H1 (cell line): ENCODE data around the gene QSOX2. TPM values are rescaled to one million over a fixed set of nuclear protein-coding genes. Genes with fewer than 3 reads are reported as not detected.

Source experiments
- CTCF ChIA-PET: fragments of 300-600 bp; sonication (Branson Sonifier 250); formaldehyde crosslinking; loops from one replicate; lab custom pipeline; 2021; ENCODE audit not compliant: partially characterized antibody; lab: Charles Lee
- POLR2A ChIA-PET: fragments of 300-600 bp; sonication (Branson Sonifier 250); formaldehyde crosslinking; loops from one replicate; lab custom pipeline; 2021; ENCODE audit warnings: inconsistent platforms; ENCODE audit not compliant: partially characterized antibody; lab: Charles Lee
- DNase-seq, 2 experiments: peaks; one replicate each; pipeline versions ENCODE4 v3.0.0 to v3.0.0-alpha.2; 2010 to 2022; ENCODE audit warnings: low spot score in 2 of 2, low read depth in 1 of 2, mixed read lengths in 1 of 2
- FAIRE-seq: peaks from 2 replicates; lab custom pipeline; 2011; peaks lifted over from hg19 to GRCh38; lab: Jason Lieb, UNC
- H2AFZ ChIP-seq: 2 replicates; pipeline ENCODE4 v1.8.1; 2012; ENCODE audit warnings: low read length, inconsistent platforms
- H2AK5ac ChIP-seq: 2 replicates; pipeline ENCODE4 v1.6.1; 2013; ENCODE audit warnings: low read depth, low read length
- H2BK120ac ChIP-seq: replicated peaks from 2 replicates; pipeline ENCODE3; 2013; ENCODE audit warnings: low read depth, low read length, inconsistent platforms
- H2BK12ac ChIP-seq: 2 replicates; pipeline ENCODE4 v1.6.1; 2013; ENCODE audit warnings: low read depth, low read length
- H2BK15ac ChIP-seq: 2 replicates; pipeline ENCODE4 v1.6.1; 2013; ENCODE audit warnings: low read length
- H2BK20ac ChIP-seq: 2 replicates; pipeline ENCODE4 v1.6.1; 2013; ENCODE audit warnings: low read length
- H2BK5ac ChIP-seq: 2 replicates; pipeline ENCODE4 v1.6.1; 2013; ENCODE audit warnings: low read depth, low read length
- H3K14ac ChIP-seq: 2 replicates; pipeline ENCODE4 v1.6.1; 2013; ENCODE audit warnings: inconsistent platforms; ENCODE audit not compliant: insufficient read length
- H3K18ac ChIP-seq: 2 replicates; pipeline ENCODE4 v1.6.1; 2013; ENCODE audit warnings: low read length; ENCODE audit errors: extremely low read depth
- H3K23ac ChIP-seq: 2 replicates; pipeline ENCODE4 v1.6.1; 2013; ENCODE audit warnings: inconsistent platforms; ENCODE audit not compliant: insufficient read length
- H3K23me2 ChIP-seq: 2 replicates; pipeline ENCODE4 v1.6.1; 2013; ENCODE audit warnings: low read depth, low read length
- H3K27ac ChIP-seq: 2 replicates; pipeline ENCODE4 v1.6.1; 2011; ENCODE audit warnings: low read depth, low read length, inconsistent platforms
- H3K27me3 ChIP-seq, 4 experiments: replicated peaks in 1 of 4; 1 replicate in 1 of 4; 2 replicates in 3 of 4; pipeline versions ENCODE4 v1.6.1 to v1.8.1; 2011 to 2013; ENCODE audit warnings: low read length in 3 of 4, mild to moderate bottlenecking in 3 of 4, inconsistent platforms in 2 of 4, mixed read lengths in 2 of 4, moderate library complexity in 1 of 4; ENCODE audit not compliant: control insufficient read depth in 3 of 4, insufficient read depth in 3 of 4; ENCODE audit errors: extremely low read depth in 1 of 4
- H3K36me3 ChIP-seq, 4 experiments: 2 replicates each; pipeline versions ENCODE4 v1.6.1 to v1.8.1; 2011 to 2013; ENCODE audit warnings: mild to moderate bottlenecking in 4 of 4, low read length in 3 of 4, moderate library complexity in 2 of 4, control low read depth in 1 of 4, inconsistent platforms in 1 of 4; ENCODE audit not compliant: insufficient read depth in 4 of 4, control insufficient read depth in 2 of 4
- H3K4ac ChIP-seq: replicated peaks from 2 replicates; pipeline ENCODE3; 2013; ENCODE audit warnings: low read length, low read depth, mixed read lengths, inconsistent platforms; ENCODE audit not compliant: insufficient read length
- H3K4me1 ChIP-seq, 4 experiments: replicated peaks in 1 of 4; 1 replicate in 1 of 4; 2 replicates in 3 of 4; pipeline versions ENCODE4 v1.6.1 to v1.8.1; 2011 to 2013; ENCODE audit warnings: low read length in 3 of 4, inconsistent platforms in 2 of 4, mixed read lengths in 1 of 4; ENCODE audit not compliant: insufficient read depth in 4 of 4, control insufficient read depth in 3 of 4
- H3K4me2 ChIP-seq, 2 experiments: 2 replicates each; pipeline versions ENCODE4 v1.6.1 to v1.8.1; 2011 to 2013; ENCODE audit warnings: low read depth in 2 of 2, low read length in 2 of 2, control low read depth in 1 of 2, inconsistent platforms in 1 of 2, mild to moderate bottlenecking in 1 of 2; ENCODE audit not compliant: insufficient read depth in 1 of 2
- H3K4me3 ChIP-seq, 4 experiments: fragments of 200-600, 300-600 bp in 1 of 4; sonication (generic), shearing (Covaris generic), sonication (Bioruptor Twin) in 1 of 4; 2 replicates each; pipeline versions ENCODE4 v1.5.1 to v1.8.1; 2011 to 2016; ENCODE audit warnings: low read length in 4 of 4, low read depth in 3 of 4, control low read depth in 2 of 4, inconsistent platforms in 2 of 4, mild to moderate bottlenecking in 2 of 4, mixed read lengths in 1 of 4, moderate library complexity in 1 of 4; ENCODE audit not compliant: insufficient read depth in 2 of 4; ENCODE audit errors: extremely low read depth in 1 of 4
- H3K56ac ChIP-seq: replicated peaks from 2 replicates; pipeline ENCODE3; 2013; ENCODE audit warnings: low read depth, mild to moderate bottlenecking, mixed read lengths, low read length, inconsistent platforms; ENCODE audit not compliant: insufficient read length
- H3K79me1 ChIP-seq: 2 replicates; pipeline ENCODE4 v1.6.1; 2013; ENCODE audit warnings: low read depth, low read length, control low read depth
- H3K79me2 ChIP-seq, 2 experiments: 2 replicates each; pipeline versions ENCODE4 v1.6.1 to v1.8.1; 2012 to 2013; ENCODE audit warnings: low read length in 2 of 2, mild to moderate bottlenecking in 2 of 2, inconsistent platforms in 1 of 2; ENCODE audit not compliant: insufficient read depth in 2 of 2, control insufficient read depth in 1 of 2
- H3K9ac ChIP-seq, 4 experiments: replicated peaks in 1 of 4; 1 replicate in 1 of 4; 2 replicates in 3 of 4; pipeline versions ENCODE4 v1.6.1 to v1.8.1; 2011 to 2013; ENCODE audit warnings: low read depth in 3 of 4, low read length in 3 of 4, control low read depth in 2 of 4, mild to moderate bottlenecking in 2 of 4, moderate library complexity in 2 of 4, inconsistent platforms in 1 of 4; ENCODE audit errors: extremely low read depth in 1 of 4
- H3K9me3 ChIP-seq, 2 experiments: 2 replicates each; pipeline versions ENCODE4 v1.6.1 to v1.8.1; 2012 to 2013; ENCODE audit warnings: mild to moderate bottlenecking in 2 of 2, moderate library complexity in 2 of 2, control low read depth in 1 of 2, inconsistent platforms in 1 of 2, low read depth in 1 of 2, low read length in 1 of 2, mixed read lengths in 1 of 2; ENCODE audit not compliant: insufficient read depth in 2 of 2
- H4K20me1 ChIP-seq, 2 experiments: replicated peaks in 1 of 2; 2 replicates each; pipeline versions ENCODE3 to v1.8.1; 2011 to 2013; ENCODE audit warnings: inconsistent platforms in 2 of 2, low read length in 2 of 2, mild to moderate bottlenecking in 1 of 2; ENCODE audit not compliant: insufficient read depth in 2 of 2, control insufficient read depth in 1 of 2
- H4K5ac ChIP-seq: 2 replicates; pipeline ENCODE4 v1.6.1; 2013; ENCODE audit warnings: low read length, low read depth, mixed read lengths, inconsistent platforms; ENCODE audit not compliant: insufficient read length
- H4K8ac ChIP-seq: 2 replicates; pipeline ENCODE4 v1.8.0; 2013; ENCODE audit warnings: mild to moderate bottlenecking, moderate library complexity, low read length, inconsistent platforms; ENCODE audit not compliant: insufficient read depth; ENCODE audit errors: extremely low read depth
- H4K91ac ChIP-seq: replicated peaks from 2 replicates; pipeline ENCODE3; 2013; ENCODE audit warnings: low read length, mixed read lengths, inconsistent platforms; ENCODE audit not compliant: insufficient read length
- BACH1 ChIP-seq: IDR thresholded peaks from 2 replicates; pipeline ENCODE4 v1.6.1; 2012; ENCODE audit warnings: low read length, improper control_type of control experiment
- BRCA1 ChIP-seq: IDR thresholded peaks from 2 replicates; pipeline ENCODE4 v1.6.1; 2012; ENCODE audit warnings: low read depth, low read length, improper control_type of control experiment
- CBX5 ChIP-seq: fragments of 300-800, 300-1000 bp; sonication (generic); IDR thresholded peaks from 2 replicates; pipeline ENCODE4 v1.7.1; 2016; ENCODE audit warnings: antibody characterized with exemption, low read length, low read depth
- CHD1 ChIP-seq: IDR thresholded peaks from 2 replicates; pipeline ENCODE4 v1.6.1; 2012; ENCODE audit warnings: low read depth, low read length, improper control_type of control experiment
- JUND ChIP-seq: IDR thresholded peaks from 2 replicates; pipeline ENCODE4 v1.6.1; 2011; ENCODE audit warnings: mild to moderate bottlenecking, improper control_type of control experiment, low read length
- MAX ChIP-seq: IDR thresholded peaks from 2 replicates; pipeline ENCODE4 v1.6.1; 2012; ENCODE audit warnings: inconsistent platforms
- NANOG ChIP-seq: IDR thresholded peaks from 2 replicates; pipeline ENCODE4 v1.6.1; 2011; ENCODE audit warnings: low read length, low read depth, mild to moderate bottlenecking, inconsistent platforms; ENCODE audit not compliant: insufficient read depth, poor library complexity, severe bottlenecking
- RAD21 ChIP-seq, 2 experiments: IDR thresholded peaks in 1 of 2; conservative IDR thresholded peaks in 1 of 2; 2 replicates each; pipeline ENCODE4 v1.6.1; 2011; ENCODE audit warnings: low read depth in 2 of 2, low read length in 2 of 2, improper control_type of control experiment in 1 of 2, inconsistent platforms in 1 of 2, mild to moderate bottlenecking in 1 of 2, moderate library complexity in 1 of 2
- RBBP5 ChIP-seq: IDR thresholded peaks from 2 replicates; pipeline ENCODE4 v1.7.1; 2012; ENCODE audit warnings: low read depth, mild to moderate bottlenecking, inconsistent platforms, low read length, moderate library complexity, borderline replicate concordance
- SIRT6 ChIP-seq: IDR thresholded peaks from one replicate; pipeline ENCODE4 v1.7.1; 2012; ENCODE audit warnings: low read length, inconsistent platforms
- SP2 ChIP-seq: IDR thresholded peaks from 2 replicates; pipeline ENCODE4 v1.6.1; 2012; ENCODE audit warnings: mild to moderate bottlenecking, low read length, inconsistent platforms
- SP4 ChIP-seq: IDR thresholded peaks from 2 replicates; pipeline ENCODE4 v1.6.1; 2012; ENCODE audit warnings: low read length, inconsistent platforms
- SRF ChIP-seq: IDR thresholded peaks from 2 replicates; pipeline ENCODE4 v1.6.1; 2011; ENCODE audit warnings: mild to moderate bottlenecking, low read depth, low read length, moderate library complexity
- TEAD4 ChIP-seq: IDR thresholded peaks from 2 replicates; pipeline ENCODE4 v1.6.1; 2012; ENCODE audit warnings: low read depth, low read length, inconsistent platforms, mixed read lengths
- WGBS, 2 experiments: shearing (Covaris generic) in 1 of 2; methylation state at CpG; one replicate each; pipeline versions ENCODE4 v1.1.6 to v1.1.7; 2013 to 2015; ENCODE audit warnings: low lambda C conversion rate in 2 of 2, mixed read lengths in 2 of 2, inconsistent platforms in 1 of 2, low coverage in 1 of 2, missing lambda C conversion rate in 1 of 2; ENCODE audit not compliant: insufficient replicate concordance in 2 of 2, insufficient coverage in 1 of 2, insufficient read length in 1 of 2; ENCODE audit errors: extremely low coverage in 1 of 2, missing lambda C conversion rate in 1 of 2; 5-methylcytosine and 5-hydroxymethylcytosine counted together
- polyA plus RNA-seq, 7 experiments: library from polyadenylated mRNA; depleted of rRNA in 3 of 7; stranded (reverse) in 5 of 7; unstranded in 2 of 7; fragments of >200 nt in 5 of 7; fragments of 200-250 nt in 2 of 7; gene quantifications; 1 replicate in 5 of 7; 2 replicates in 1 of 7; 4 replicates in 1 of 7; pipeline versions ENCODE4 v1.2.1 to v1.2.3, GENCODE V29; 2011 to 2013; ENCODE audit warnings: missing spikeins in 2 of 7, mixed read lengths in 2 of 7
- total RNA-seq: library from RNA; stranded (reverse); fragmentation: NEBNext Ultra II Directional; extraction: Animal tissue kit (Norgen Biotek cat#: 25700); gene quantifications from 2 replicates; pipeline ENCODE4 v1.2.1, GENCODE V29; 2021

QSOX2 gene
- total and polyA plus RNA-seq, 2 of the 8 experiments (the other 6 are each of a cell fraction or from before 2014, with no cell fraction given): 18.0 to 28.6 TPM

GRCh38 chr9:136178773-136179075 lies 66.9 kb downstream of the QSOX2 start:
- DNase-seq: peak in 1 of 2 experiments; percentile 47
- TF ChIP-seq BRCA1 (no peak), MAX (no peak), SIRT6 (no peak), JUND (no peak), CHD1 (no peak), SP4 (no peak), NANOG (no peak), SRF (no peak), RBBP5 (no peak), SP2 (no peak), TEAD4 (no peak), RAD21 (IDR thresholded peaks at IDR 0.05 in 1 of 2, conservative IDR thresholded peaks at IDR 0.05 in 1 of 2; ENCODE audit: low read depth in 2 of 2, low read length in 2 of 2) (no peak), CBX5 (no peak), BACH1 (no peak)
- no peaks in the 10 kb centered on the region for H3K9me3 ChIP-seq

More at GRCh38 chr9:136178773-136179075, 66.9 kb downstream of the QSOX2 start:
- ChIA-PET CTCF (interaction anchor here (0.8 to 2.2 kb wide), 15 partner anchors 8 to 145 kb away, joined by 3 to 8 read pairs (median 4); no protein-coding TSS in a partner anchor), POLR2A (interaction anchor here (0.6 to 1.2 kb wide), 4 partner anchors 16 to 302 kb away, joined by 3 to 4 read pairs (median 3); no protein-coding TSS in a partner anchor)
- H2BK15ac ChIP-seq: no peak overlapping the region
- H3K9ac ChIP-seq: no peak overlapping the region
- no peak overlapping the region; the same call in 1 of the 2 replicates for H3K18ac ChIP-seq
- no peak overlapping the region for H3K4ac ChIP-seq
- no peak overlapping the region for H3K14ac ChIP-seq
- H2BK12ac ChIP-seq: no peak overlapping the region
- no peak overlapping the region for H2BK120ac ChIP-seq
- H3K4me3 ChIP-seq: no peak overlapping the region; a peak in 1 of 8 replicates
- no peaks in the 10 kb centered on the region for H3K79me1 ChIP-seq
- no peak overlapping the region for H3K4me2 ChIP-seq
- H2AK5ac ChIP-seq: no peak overlapping the region
- peaks cover 5% of the 10 kb centered on the region; the same call in 1 of the 2 replicates for H3K23me2 ChIP-seq
- FAIRE-seq: no peak
- no peak overlapping the region for H2BK5ac ChIP-seq
- H2BK20ac ChIP-seq: no peak overlapping the region
- peaks cover 0 to 10% (median 5%) of the 10 kb centered on the region in 4 experiments; a peak in 5 of 7 replicates for H3K4me1 ChIP-seq
- no peaks in the 10 kb centered on the region for H3K36me3 ChIP-seq
- H4K91ac ChIP-seq: no peak overlapping the region
- no peaks in the 10 kb centered on the region for H3K79me2 ChIP-seq
- WGBS, 2 experiments: 74% methylated on average over 8 of the region's 8 CpGs; no CpG with 5 or more reads in 1 of the 2 experiments
- 0 out of 2 replicates have a peak overlapping the region, but pooled peaks have one; percentile 36 for H2AFZ ChIP-seq
- H4K5ac ChIP-seq: no peak overlapping the region
- H3K56ac ChIP-seq: no peak overlapping the region
- no peak overlapping the region for H4K8ac ChIP-seq
- H3K27ac ChIP-seq: no peak overlapping the region
- H3K23ac ChIP-seq: no peak overlapping the region
- peaks cover 0 to 2% of the 10 kb centered on the region in 2 experiments for H4K20me1 ChIP-seq
- no peaks in the 10 kb centered on the region for H3K27me3 ChIP-seq
